ENCODE measurements around the gene ADGRG4.

Gene ADGRG4

GRCh38 chrX:136390921-136391320, 90.2 kb downstream of the ADGRG4 start:
- in situ Hi-C loops (cut with MboI; ENCODE audit: low pct_unique_long_range_greater_than_20kb, low sequenced_read_pairs, unreplicated experiment) = no loop called here
- no peak for DNase-seq (ENCODE audit: low spot score)

DNA sequence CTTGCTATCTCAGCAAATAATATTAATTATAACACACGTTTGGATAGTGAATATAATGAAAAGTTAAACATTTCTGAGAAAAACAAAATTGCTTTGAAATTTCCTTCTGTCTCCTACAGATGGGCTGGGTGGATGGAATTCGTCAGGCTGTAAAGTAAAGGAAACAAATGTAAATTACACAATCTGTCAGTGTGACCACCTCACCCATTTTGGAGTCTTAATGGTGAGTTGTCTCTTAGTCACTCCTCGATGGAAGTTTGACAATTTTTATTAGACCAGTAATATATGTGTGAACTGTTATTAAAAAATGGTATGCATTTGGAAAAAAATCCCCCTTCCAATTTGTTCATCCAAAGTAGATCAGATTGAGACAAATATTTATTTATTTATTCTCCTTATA, 94.5 kb downstream of the ADGRG4 start:
- no peak for TF ChIP-seq CTCF (IDR thresholded peaks at IDR 0.05; ENCODE audit: extremely low read depth, insufficient read depth, missing control alignments)
- DNase-seq (ENCODE audit: low spot score) = no peak
- in situ Hi-C loops (cut with MboI; ENCODE audit: low pct_unique_long_range_greater_than_20kb, low sequenced_read_pairs, unreplicated experiment) = no loop called here

More at GRCh38 chrX:136390921-136391320, 90.2 kb downstream of the ADGRG4 start:
- TF ChIP-seq CTCF (IDR thresholded peaks at IDR 0.05; ENCODE audit: extremely low read depth, insufficient read depth, missing control alignments) = no peak

DNA sequence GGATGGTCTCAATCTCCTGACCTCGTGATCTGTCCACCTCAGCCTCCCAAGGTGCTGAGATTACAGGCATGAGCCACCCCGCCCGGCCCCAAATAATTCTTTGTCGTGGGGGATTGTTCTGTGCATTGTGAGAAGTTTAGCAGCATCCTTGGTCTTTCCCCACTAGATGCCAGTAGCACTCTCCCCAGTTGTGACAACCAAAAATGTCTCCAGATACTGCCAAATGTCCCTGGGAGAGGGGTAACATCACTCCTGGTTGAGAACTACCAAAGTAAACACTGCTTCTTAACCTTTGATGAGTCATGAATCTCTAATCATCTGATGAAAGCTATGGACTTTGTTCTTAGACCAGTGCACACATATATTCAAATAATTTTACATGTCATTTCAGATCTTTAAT, 96.2 kb downstream of the ADGRG4 start:
- in situ Hi-C loops (cut with MboI; ENCODE audit: low pct_unique_long_range_greater_than_20kb, low sequenced_read_pairs, unreplicated experiment) = no loop called here
- no peak for DNase-seq (ENCODE audit: low spot score)
- no peak for TF ChIP-seq CTCF (IDR thresholded peaks at IDR 0.05; ENCODE audit: extremely low read depth, insufficient read depth, missing control alignments)

- in situ Hi-C loops (cut with MboI; ENCODE audit: low pct_unique_long_range_greater_than_20kb, low sequenced_read_pairs, unreplicated experiment) = no loop called here
- no peak for TF ChIP-seq CTCF (IDR thresholded peaks at IDR 0.05; ENCODE audit: extremely low read depth, insufficient read depth, missing control alignments)
- no peak for DNase-seq (ENCODE audit: low spot score)
These were observed 104.4 kb downstream of the ADGRG4 start for GRCh38 chrX:136405126-136405525.

DNA sequence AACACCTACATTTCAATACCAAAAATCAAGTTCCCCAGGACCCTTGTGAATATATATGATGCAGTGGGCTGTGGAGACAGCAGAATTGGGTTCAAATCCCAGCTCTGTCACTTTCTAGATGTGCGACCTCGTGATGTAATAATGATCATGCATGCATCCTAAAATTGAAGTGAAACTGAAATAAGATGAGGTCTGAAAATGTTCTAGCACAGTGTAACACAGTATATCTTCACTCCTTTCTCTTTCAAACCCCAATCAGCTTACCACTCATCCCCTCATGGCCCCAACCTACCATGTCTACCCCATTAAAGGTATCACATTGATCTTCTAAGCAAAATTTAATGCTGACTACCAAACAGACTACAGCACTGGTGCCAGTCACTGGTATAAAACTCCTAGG, 117.0 kb downstream of the ADGRG4 start:
- DNase-seq (ENCODE audit: low spot score) = no peak
- in situ Hi-C loops (cut with MboI; ENCODE audit: low pct_unique_long_range_greater_than_20kb, low sequenced_read_pairs, unreplicated experiment) = no loop called here
- no peak for TF ChIP-seq CTCF (IDR thresholded peaks at IDR 0.05; ENCODE audit: extremely low read depth, insufficient read depth, missing control alignments)

GRCh38 chrX:136421338-136421737, 120.6 kb downstream of the ADGRG4 start:
- TF ChIP-seq CTCF (IDR thresholded peaks at IDR 0.05; ENCODE audit: extremely low read depth, insufficient read depth, missing control alignments) = no peak
- in situ Hi-C loops (cut with MboI; ENCODE audit: low pct_unique_long_range_greater_than_20kb, low sequenced_read_pairs, unreplicated experiment) = no loop called here
- DNase-seq (ENCODE audit: low spot score) = no peak

- no peak for DNase-seq (ENCODE audit: low spot score)
- TF ChIP-seq CTCF (IDR thresholded peaks at IDR 0.05; ENCODE audit: extremely low read depth, insufficient read depth, missing control alignments) = no peak
- in situ Hi-C loops (cut with MboI; ENCODE audit: low pct_unique_long_range_greater_than_20kb, low sequenced_read_pairs, unreplicated experiment) = no loop called here
These were observed 123.0 kb downstream of the ADGRG4 start for GRCh38 chrX:136423724-136424123.
